ENCODE data around the gene DISC1.

DNA sequence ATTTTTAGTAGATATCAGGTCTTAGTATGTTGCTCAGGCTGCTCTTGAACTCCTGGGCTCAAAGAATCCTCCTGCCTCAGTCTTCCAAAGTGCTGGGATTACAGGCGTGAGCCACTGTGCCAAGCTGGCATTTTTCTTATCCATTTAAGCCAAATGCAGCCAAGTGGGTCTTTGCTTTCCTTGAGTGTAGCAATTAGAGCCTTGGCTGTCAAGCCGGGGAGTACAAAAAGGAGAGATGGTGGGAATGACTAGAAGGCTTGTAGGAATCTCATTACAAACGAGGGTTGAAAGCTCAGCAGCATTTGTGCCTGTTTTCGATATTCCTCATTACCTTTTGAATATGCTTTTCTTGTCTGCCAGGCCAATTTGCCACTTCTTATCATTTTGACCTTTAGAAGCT, 140.9 kb downstream of the DISC1 start:
- TF ChIP-seq POLR2AphosphoS5 (IDR thresholded peaks at IDR 0.05; ENCODE audit: low read depth, low read length), result no peak
- TF ChIP-seq POLR2A (IDR thresholded peaks at IDR 0.05; ENCODE audit: low read depth, low read length), result no peak
- TF ChIP-seq TAF1 (IDR thresholded peaks at IDR 0.05; ENCODE audit: low read depth, low read length), result no peak
- no peak for TF ChIP-seq SPI1 (IDR thresholded peaks at IDR 0.05; ENCODE audit: low read depth, low read length)
- no peak for TF ChIP-seq PAX5 (IDR thresholded peaks at IDR 0.05; ENCODE audit: insufficient read depth, low read length, severe bottlenecking)
- no peak for TF ChIP-seq POU2F2 (IDR thresholded peaks at IDR 0.05; ENCODE audit: low read depth, low read length)

Data from GM12891 (cell line).